ENCODE results near the gene MR1. TPM values are rescaled to one million over a fixed set of nuclear protein-coding genes. Genes with fewer than 3 reads are reported as not detected.
A peak's percentile ranks its signal among the peaks of the same experiment; 100 is the strongest.

MR1 gene
- total RNA-seq (2016; rRNA removed; fragmentation: Illumina TruSeq; extraction: Trizol), result 6.6 and 10.4 TPM in 2 replicates
- total RNA-seq (2016; cell fraction: cytosol; rRNA removed; fragmentation: Illumina TruSeq; extraction: Trizol; ENCODE audit: low read depth), result 0.79 and 0.91 TPM in 2 replicates
- total RNA-seq (2016; cell fraction: insoluble cytoplasmic fraction; rRNA removed; fragmentation: Illumina TruSeq; extraction: Trizol), result 8.2 and 11.7 TPM in 2 replicates
- total RNA-seq (2016; cell fraction: membrane; rRNA removed; fragmentation: Illumina TruSeq; extraction: Trizol), result 3.1 and 3.4 TPM in 2 replicates
- total RNA-seq (2016; cell fraction: nucleus; rRNA removed; fragmentation: Illumina TruSeq; extraction: Trizol), result 8.7 and 10.3 TPM in 2 replicates
- 7.7 and 11.4 TPM in 2 replicates for polyA plus RNA-seq (2011; rRNA removed)
- 5.9 and 9.6 TPM in 2 replicates for polyA plus RNA-seq (2011; cell fraction: cytosol; rRNA removed)
- polyA plus RNA-seq (2011; cell fraction: nucleus; rRNA removed), result 3.1 and 3.5 TPM in 2 replicates
- polyA plus RNA-seq (2012), result 6.1 and 6.7 TPM in 2 replicates
- polyA plus RNA-seq (2016; cell fraction: cytosol; fragmentation: Illumina TruSeq; extraction: Trizol; ENCODE audit: low read depth), result 0.89 and 1.2 TPM in 2 replicates
- polyA plus RNA-seq (2016; cell fraction: insoluble cytoplasmic fraction; fragmentation: Illumina TruSeq; extraction: Trizol; ENCODE audit: low read depth), result 9.1 and 9.3 TPM in 2 replicates
- polyA plus RNA-seq (2016; cell fraction: membrane; fragmentation: Illumina TruSeq; extraction: Trizol; ENCODE audit: low read depth), result 2.4 and 3.2 TPM in 2 replicates
- 14.0 and 15.8 TPM in 2 replicates for polyA plus RNA-seq (2016; cell fraction: nucleus; fragmentation: Illumina TruSeq; extraction: Trizol; ENCODE audit: insufficient read depth, low read depth)
- polyA minus RNA-seq (2011; rRNA and poly(A)+ RNA removed; ENCODE audit: low replicate concordance), result 9.4 and 15.8 TPM in 2 replicates
- polyA minus RNA-seq (2011; cell fraction: cytosol; rRNA and poly(A)+ RNA removed), result 5.4 and 6.8 TPM in 2 replicates
- polyA minus RNA-seq (2011; cell fraction: nucleus; rRNA and poly(A)+ RNA removed), result 4.5 and 7.8 TPM in 2 replicates
- Bru-seq, nascent RNA, result percentile 55 among the genes with signal in this experiment
- BruChase-seq, experiment 1, labeled RNA remaining after a 6-hour chase, result percentile 68 among the genes with signal in this experiment
- percentile 59 among the genes with signal in this experiment for BruChase-seq, experiment 2, labeled RNA remaining after a 2-hour chase
- long read RNA-seq, experiment 1, full-length matches to known transcripts, result 12 of 15 reads
- long read RNA-seq, experiment 1, partial matches to known transcripts, result 0 of 15 reads
- long read RNA-seq, experiment 1, other reads (novel, unspliced or antisense), result 3 of 15 reads
- long read RNA-seq, experiment 2, full-length matches to known transcripts, result 22 of 37 reads
- long read RNA-seq, experiment 2, partial matches to known transcripts, result 0 of 37 reads
- long read RNA-seq, experiment 2, other reads (novel, unspliced or antisense), result 15 of 37 reads

DNA sequence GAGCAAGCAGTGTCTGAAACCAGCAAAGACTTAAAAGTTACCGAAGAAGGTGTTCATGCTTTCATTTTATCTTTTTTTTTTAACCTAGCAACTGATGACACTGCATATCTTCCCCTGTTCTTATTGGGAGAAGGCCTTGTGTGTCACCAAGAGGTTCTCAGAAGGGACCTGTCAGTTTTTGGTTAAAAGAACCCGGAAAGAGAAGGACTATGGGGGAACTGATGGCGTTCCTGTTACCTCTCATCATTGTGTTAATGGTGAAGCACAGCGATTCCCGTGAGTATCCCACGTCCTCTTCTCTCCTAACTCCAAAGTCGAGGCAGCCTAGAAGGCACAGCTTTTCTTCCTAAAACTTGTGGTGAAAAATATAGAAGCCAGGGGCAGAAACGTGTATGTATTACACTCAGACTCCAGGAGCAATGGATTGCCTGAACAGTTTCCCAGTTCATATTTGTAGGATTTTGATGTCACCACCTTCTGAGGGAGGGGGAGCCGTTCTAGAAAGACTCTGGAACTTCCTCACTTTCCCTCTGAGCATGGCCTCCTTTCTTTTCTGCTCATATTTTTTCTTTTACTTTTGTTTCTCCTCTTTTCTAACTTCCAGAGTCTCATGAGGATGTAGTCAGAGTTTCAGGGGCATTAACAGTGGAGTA lies at the start of gene MR1:
MR1 (plus strand) TSS at position 185 of the 653 bp plus-strand sequence; CDS start at position 210, 25 bp downstream.
- POLR2A ChIA-PET, result interaction anchor here (1.0 to 2.0 kb wide), 12 partner anchors 9 to 108 kb away, joined by 3 to 29 read pairs (median 4); partner anchors contain the start of genes IER5 and STX6
- Histone ChIP-seq H3K27me3 (ENCODE audit: control insufficient read depth in 1 of 2, insufficient read depth in 2 of 2, low read length in 2 of 2) (no peaks in the 10 kb centered on the region; a peak in 1 of 5 replicates), H3K4me3 (replicated peaks in 1 of 3; ENCODE audit: insufficient read depth in 1 of 3, low read depth in 2 of 3, low read length in 3 of 3) (peak within 1 kb of the TSS; percentile 59 to 81 (median 66)), H4K20me1 (ENCODE audit: insufficient read depth, low read length) (no peaks in the 10 kb centered on the region), H3K4me1 (ENCODE audit: insufficient read depth, low read length) (peaks cover 40% of the 10 kb centered on the region), H3K4me2 (ENCODE audit: low read depth, low read length) (peak within 1 kb of the TSS; percentile 79), H3K27ac (ENCODE audit: extremely low read length, insufficient read depth, low read length) (peak within 1 kb of the TSS; percentile 27), H3K9me3 (ENCODE audit: low read length) (no peaks in the 10 kb centered on the region), H2AFZ (ENCODE audit: low read length) (peak within 1 kb of the TSS; percentile 97), H3K79me2 (ENCODE audit: insufficient read depth, low read length) (no peaks in the 10 kb centered on the region), H3K9ac (ENCODE audit: insufficient read depth, low read depth, low read length) (peak within 1 kb of the TSS; percentile 69), H3K36me3 (replicated peaks in 1 of 2; ENCODE audit: control insufficient read depth in 1 of 2, insufficient read depth in 2 of 2, low read length in 2 of 2) (no peaks in the 10 kb centered on the region; a peak in 1 of 5 replicates)
- BruUV-seq (replicated peaks), result TSS peak; percentile 81
- CTCF ChIA-PET (ENCODE audit: low intra/inter-chr PET ratio, low total read pairs), result no interaction called here
- no peak for FAIRE-seq
- 2% methylated on average over 9 of the region's 9 CpGs for WGBS (ENCODE audit: low lambda C conversion rate)
- DNase-seq (ENCODE audit: low spot score), result peak; percentile 78
- ATAC-seq, result peak; percentile 90
- intact Hi-C loops (cut with micrococcal nuclease; ENCODE audit: unreplicated experiment), result loop anchor here (10.0 kb wide), 1 partner anchor 149 kb away; no protein-coding TSS in a partner anchor
- in situ Hi-C loops (cut with HindIII; ENCODE audit: extremely low pct_ligation_motif_present, low pct_unique_long_range_greater_than_20kb), result no loop called here
- TF ChIP-seq NFYC (CRISPR knock-in tag; IDR thresholded peaks at IDR 0.05), result peak; percentile 76
- peak; percentile 26; the same call in 1 of the 2 replicates for TF ChIP-seq SAP130 (CRISPR knock-in tag; IDR thresholded peaks at IDR 0.05; ENCODE audit: low read depth)
- 0 out of 2 replicates have a peak, but pooled peaks have one; percentile 22 for TF ChIP-seq ZNF510 (CRISPR knock-in tag; IDR thresholded peaks at IDR 0.05; ENCODE audit: low read depth)
- TF ChIP-seq, protein P1, sequence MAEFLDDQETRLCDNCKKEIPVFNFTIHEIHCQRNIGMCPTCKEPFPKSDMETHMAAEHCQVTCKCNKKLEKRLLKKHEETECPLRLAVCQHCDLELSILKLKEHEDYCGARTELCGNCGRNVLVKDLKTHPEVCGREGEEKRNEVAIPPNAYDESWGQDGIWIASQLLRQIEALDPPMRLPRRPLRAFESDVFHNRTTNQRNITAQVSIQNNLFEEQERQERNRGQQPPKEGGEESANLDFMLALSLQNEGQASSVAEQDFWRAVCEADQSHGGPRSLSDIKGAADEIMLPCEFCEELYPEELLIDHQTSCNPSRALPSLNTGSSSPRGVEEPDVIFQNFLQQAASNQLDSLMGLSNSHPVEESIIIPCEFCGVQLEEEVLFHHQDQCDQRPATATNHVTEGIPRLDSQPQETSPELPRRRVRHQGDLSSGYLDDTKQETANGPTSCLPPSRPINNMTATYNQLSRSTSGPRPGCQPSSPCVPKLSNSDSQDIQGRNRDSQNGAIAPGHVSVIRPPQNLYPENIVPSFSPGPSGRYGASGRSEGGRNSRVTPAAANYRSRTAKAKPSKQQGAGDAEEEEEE (CRISPR knock-in tag; IDR thresholded peaks at IDR 0.05; ENCODE audit: borderline replicate concordance), result no peak
- TF ChIP-seq NFE2 (CRISPR knock-in tag; IDR thresholded peaks at IDR 0.05), result no peak
- TF ChIP-seq ZNF709 (CRISPR knock-in tag; IDR thresholded peaks at IDR 0.05), result no peak
- TF ChIP-seq, protein P2, sequence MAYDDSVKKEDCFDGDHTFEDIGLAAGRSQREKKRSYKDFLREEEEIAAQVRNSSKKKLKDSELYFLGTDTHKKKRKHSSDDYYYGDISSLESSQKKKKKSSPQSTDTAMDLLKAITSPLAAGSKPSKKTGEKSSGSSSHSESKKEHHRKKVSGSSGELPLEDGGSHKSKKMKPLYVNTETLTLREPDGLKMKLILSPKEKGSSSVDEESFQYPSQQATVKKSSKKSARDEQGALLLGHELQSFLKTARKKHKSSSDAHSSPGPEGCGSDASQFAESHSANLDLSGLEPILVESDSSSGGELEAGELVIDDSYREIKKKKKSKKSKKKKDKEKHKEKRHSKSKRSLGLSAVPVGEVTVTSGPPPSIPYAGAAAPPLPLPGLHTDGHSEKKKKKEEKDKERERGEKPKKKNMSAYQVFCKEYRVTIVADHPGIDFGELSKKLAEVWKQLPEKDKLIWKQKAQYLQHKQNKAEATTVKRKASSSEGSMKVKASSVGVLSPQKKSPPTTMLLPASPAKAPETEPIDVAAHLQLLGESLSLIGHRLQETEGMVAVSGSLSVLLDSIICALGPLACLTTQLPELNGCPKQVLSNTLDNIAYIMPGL (CRISPR knock-in tag; IDR thresholded peaks at IDR 0.05; ENCODE audit: borderline replicate concordance in 1 of 2, low read depth in 1 of 2), result peak in 1 of 2 experiments; percentile 6; a peak in 1 of 4 replicates
- peak; percentile 85 to 91 for TF ChIP-seq MAFK (conservative IDR thresholded peaks at IDR 0.05 in 1 of 2, IDR thresholded peaks at IDR 0.05 in 1 of 2; ENCODE audit: low read length in 2 of 2)
- TF ChIP-seq POLR2G (IDR thresholded peaks at IDR 0.05; ENCODE audit: low read depth, low read length), result peak; percentile 38; the same call in 1 of the 2 replicates
- TF ChIP-seq RBFOX2 (IDR thresholded peaks at IDR 0.05; ENCODE audit: low read depth, low read length), result 0 out of 2 replicates have a peak, but pooled peaks have one; percentile 28
- TF ChIP-seq SMAD3 (CRISPR knock-in tag; IDR thresholded peaks at IDR 0.05), result 0 out of 2 replicates have a peak, but pooled peaks have one; percentile 28
- TF ChIP-seq, protein P3, sequence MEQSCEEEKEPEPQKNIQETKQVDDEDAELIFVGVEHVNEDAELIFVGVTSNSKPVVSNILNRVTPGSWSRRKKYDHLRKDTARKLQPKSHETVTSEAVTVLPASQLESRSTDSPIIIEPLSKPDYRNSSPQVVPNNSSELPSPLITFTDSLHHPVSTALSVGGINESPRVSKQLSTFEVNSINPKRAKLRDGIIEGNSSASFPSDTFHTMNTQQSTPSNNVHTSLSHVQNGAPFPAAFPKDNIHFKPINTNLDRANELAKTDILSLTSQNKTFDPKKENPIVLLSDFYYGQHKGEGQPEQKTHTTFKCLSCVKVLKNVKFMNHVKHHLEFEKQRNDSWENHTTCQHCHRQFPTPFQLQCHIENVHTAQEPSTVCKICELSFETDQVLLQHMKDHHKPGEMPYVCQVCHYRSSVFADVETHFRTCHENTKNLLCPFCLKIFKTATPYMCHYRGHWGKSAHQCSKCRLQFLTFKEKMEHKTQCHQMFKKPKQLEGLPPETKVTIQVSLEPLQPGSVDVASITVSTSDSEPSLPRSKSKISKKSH (CRISPR knock-in tag; IDR thresholded peaks at IDR 0.05; ENCODE audit: borderline replicate concordance), result no peak
